GM12891 (cell line): ENCODE results near the gene NPHS1.
"Not testable (repeated sequence)": the region's sequence is repeated elsewhere in the genome, so short reads cannot be mapped to it uniquely, and the experiment has no call there.

Experiments
- DNase-seq: peaks from one replicate; pipeline ENCODE4 v3.0.0; 2011; ENCODE audit warnings: low spot score; ENCODE audit not compliant: insufficient read length
- FAIRE-seq: peaks from 2 replicates; lab custom pipeline; 2011; peaks lifted over from hg19 to GRCh38; lab: Jason Lieb, UNC
- PAX5 ChIP-seq: IDR thresholded peaks from 2 replicates; pipeline ENCODE4 v1.6.1; 2011; ENCODE audit warnings: low read length, moderate library complexity, mild to moderate bottlenecking; ENCODE audit not compliant: insufficient read depth, severe bottlenecking
- POLR2A ChIP-seq: IDR thresholded peaks from 2 replicates; pipeline ENCODE4 v1.6.1; 2011; ENCODE audit warnings: low read depth, low read length, control low read depth
- POLR2AphosphoS5 ChIP-seq: IDR thresholded peaks from 2 replicates; pipeline ENCODE4 v1.6.1; 2011; ENCODE audit warnings: low read depth, low read length, control low read depth
- POU2F2 ChIP-seq: IDR thresholded peaks from 2 replicates; pipeline ENCODE4 v1.6.1; 2011; ENCODE audit warnings: low read depth, mild to moderate bottlenecking, control low read depth, low read length, moderate library complexity
- SPI1 ChIP-seq: IDR thresholded peaks from 2 replicates; pipeline ENCODE4 v1.6.1; 2011; ENCODE audit warnings: low read depth, low read length, control low read depth
- TAF1 ChIP-seq: IDR thresholded peaks from 2 replicates; pipeline ENCODE4 v1.6.1; 2011; ENCODE audit warnings: low read depth, low read length, control low read depth

Gene NPHS1

DNA sequence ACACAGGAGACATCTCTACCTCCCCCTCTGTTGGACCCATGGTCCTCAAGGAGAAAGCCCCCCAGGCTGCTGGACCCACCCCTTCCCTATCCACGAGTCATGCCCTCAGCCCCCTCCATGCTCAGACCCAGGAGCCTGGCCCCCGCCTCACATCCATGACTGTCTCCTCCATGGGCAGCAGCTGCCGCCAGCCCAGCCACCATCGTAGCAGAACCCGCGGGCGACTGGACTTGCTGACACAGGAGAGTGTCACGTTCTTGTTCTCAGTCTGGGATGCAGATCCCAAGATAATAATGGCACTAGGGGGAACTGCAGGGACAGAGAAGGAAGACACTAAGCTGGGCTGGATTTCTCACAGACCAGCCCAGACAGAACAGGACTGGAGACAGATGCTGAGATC, 3.8 kb downstream of the NPHS1 start:
- FAIRE-seq, result no peak
- TF ChIP-seq POU2F2 (no peak), PAX5 (no peak), TAF1 (no peak), POLR2A (no peak), POLR2AphosphoS5 (no peak), SPI1 (no peak)

GRCh38 chr19:35847911-35848310, 4.4 kb downstream of the NPHS1 start:
- FAIRE-seq (no peak), DNase-seq (no peak)
- no peak for TF ChIP-seq SPI1

More for the DNA sequence above, 3.8 kb downstream of the NPHS1 start:
- DNase-seq, result no peak

DNA sequence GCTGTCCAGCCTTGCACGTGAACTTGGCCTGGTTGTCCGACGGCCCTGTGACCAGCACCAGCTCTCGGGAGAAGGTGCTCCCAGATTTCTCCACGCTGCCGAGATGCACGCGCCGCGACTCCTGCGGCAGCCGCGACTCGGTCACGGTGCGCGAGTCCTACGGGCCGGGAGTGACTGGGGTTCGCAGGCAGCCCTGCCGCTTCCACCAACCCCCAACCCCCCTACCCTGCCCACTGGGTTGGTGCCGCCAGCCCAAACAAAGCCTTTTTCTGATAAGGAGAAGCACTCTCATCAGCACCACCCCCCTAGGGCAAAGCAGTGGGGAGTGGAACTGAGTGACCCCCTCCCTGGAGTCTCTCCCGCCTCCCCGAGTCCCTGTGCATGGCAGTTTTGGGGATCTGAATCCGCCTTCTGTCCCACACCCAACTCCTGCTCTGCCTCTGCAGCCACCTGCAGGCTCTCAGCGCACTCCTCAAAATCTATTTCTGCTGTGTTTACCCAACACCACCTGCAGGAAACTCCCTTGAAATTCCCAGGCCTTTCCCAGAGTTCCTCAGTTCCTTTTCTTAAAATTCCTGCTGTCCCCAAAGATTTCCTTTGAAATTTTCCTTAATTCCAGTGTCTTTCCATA, 6.2 kb downstream of the NPHS1 start:
- DNase-seq, result no peak

GRCh38 chr19:35845215-35846037, 6.9 kb downstream of the NPHS1 start:
- FAIRE-seq (no peak), DNase-seq (no peak)
- TF ChIP-seq TAF1, result no peak
- no peak for TF ChIP-seq POLR2AphosphoS5
- TF ChIP-seq SPI1, result no peak
- TF ChIP-seq PAX5, result no peak
- TF ChIP-seq POLR2A, result no peak
- TF ChIP-seq POU2F2, result no peak

More for the DNA sequence above, 6.2 kb downstream of the NPHS1 start:
- FAIRE-seq, result no peak
- TF ChIP-seq PAX5, result no peak
- TF ChIP-seq SPI1, result no peak
- TF ChIP-seq POLR2A, result no peak
- no peak for TF ChIP-seq TAF1
- no peak for TF ChIP-seq POU2F2
- TF ChIP-seq POLR2AphosphoS5, result no peak

- TF ChIP-seq POLR2AphosphoS5, result no peak
- no peak for TF ChIP-seq PAX5
- TF ChIP-seq POU2F2, result no peak
- TF ChIP-seq TAF1, result no peak
- no peak for DNase-seq
- FAIRE-seq, result no peak
Measured at GRCh38 chr19:35844482-35845214, 7.7 kb downstream of the NPHS1 start.

- DNase-seq (no peak), FAIRE-seq (no peak)
- TF ChIP-seq POLR2A (no peak), SPI1 (no peak), POLR2AphosphoS5 (no peak), TAF1 (no peak), POU2F2 (no peak), PAX5 (no peak)
Measured at GRCh38 chr19:35843676-35844481, 8.4 kb downstream of the NPHS1 start.

DNA sequence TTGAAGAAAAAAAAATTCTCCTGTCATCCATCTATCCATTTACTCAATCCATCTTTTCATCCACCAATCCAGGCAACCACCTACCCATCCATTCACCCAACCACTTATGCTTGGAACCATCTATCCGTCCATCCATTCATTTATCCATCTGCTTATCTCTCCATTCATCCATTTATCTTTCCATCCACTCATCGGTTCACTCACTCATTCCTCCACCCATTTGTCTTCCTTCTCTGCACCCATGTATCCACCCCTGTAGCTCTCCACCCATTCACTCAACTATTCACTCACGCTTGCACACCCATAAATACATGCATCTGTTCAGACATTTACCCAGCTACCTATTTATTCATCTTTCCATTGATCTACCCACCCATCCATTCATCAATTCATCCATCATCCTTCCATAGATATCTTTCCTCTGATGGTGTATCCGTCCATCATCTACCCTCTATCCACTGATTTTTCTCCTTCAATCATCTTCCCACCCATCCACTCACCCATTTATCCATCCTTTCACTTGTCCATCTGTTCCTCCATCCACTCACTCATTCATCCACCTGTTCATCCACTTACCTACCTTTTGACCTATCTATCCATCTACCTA, 9.5 kb downstream of the NPHS1 start:
- DNase-seq (no peak), FAIRE-seq (no peak)
- TF ChIP-seq PAX5, result no peak
- no peak for TF ChIP-seq POLR2A
- TF ChIP-seq SPI1, result no peak
- TF ChIP-seq TAF1, result no peak
- TF ChIP-seq POU2F2, result no peak
- no peak for TF ChIP-seq POLR2AphosphoS5

GRCh38 chr19:35841961-35842595, 10.2 kb downstream of the NPHS1 start:
- TF ChIP-seq TAF1 (no peak), POU2F2 (no peak), POLR2AphosphoS5 (no peak), SPI1 (no peak), POLR2A (no peak), PAX5 (no peak)
- DNase-seq (no peak), FAIRE-seq (no peak)

DNA sequence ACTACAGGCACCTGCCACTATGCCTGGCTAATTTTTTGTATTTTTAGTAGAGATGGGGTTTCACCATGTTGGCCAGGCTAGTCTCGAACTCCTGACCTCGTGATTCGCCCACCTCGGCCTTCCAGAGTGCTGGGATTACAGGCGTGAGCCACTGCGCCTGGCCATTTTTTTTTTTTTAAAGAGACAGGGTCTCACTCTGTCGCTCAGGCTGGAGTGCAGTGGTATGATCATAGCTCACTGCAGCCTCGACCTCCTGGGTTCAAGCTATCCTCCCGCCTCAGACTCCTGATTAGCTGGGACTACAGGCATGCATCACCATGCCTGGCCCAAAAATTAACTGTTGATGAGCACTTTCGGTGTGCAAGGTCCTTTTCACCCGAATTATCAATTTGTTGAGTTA, 16.2 kb downstream of the NPHS1 start:
- not testable (repeated sequence) for FAIRE-seq, DNase-seq
